Measurements from ENCODE around the gene KRT33B. TPM values are rescaled to one million over a fixed set of nuclear protein-coding genes. Genes with fewer than 3 reads are reported as not detected.

The KRT33B gene
- polyA plus RNA-seq, 1 donor from 2014 or later = not detected

DNA sequence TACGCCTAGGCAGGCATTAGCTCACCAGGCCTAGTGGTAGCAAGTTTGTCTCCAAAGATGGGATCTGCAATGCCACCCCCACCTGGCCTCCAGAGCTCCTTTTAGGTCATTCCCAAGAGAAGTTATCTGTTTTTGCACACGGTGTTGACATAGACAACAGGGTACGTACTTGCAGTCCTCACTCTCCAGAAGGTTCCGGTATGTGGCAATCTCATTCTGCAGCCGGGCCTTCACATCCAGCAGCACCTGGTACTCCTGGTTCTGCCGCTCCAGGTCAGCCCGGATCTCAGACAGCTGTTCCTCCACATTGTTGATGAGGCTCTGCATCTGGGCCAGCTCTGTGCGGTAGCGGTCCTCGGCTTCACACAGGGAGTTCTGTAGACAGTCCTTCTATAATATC, 37.6 kb upstream of the KRT33B start:
- TF ChIP-seq MXI1 (conservative IDR thresholded peaks at IDR 0.05; ENCODE audit: poor library complexity, severe bottlenecking) (no peak), TAF1 (IDR thresholded peaks at IDR 0.05; ENCODE audit: low read depth) (no peak), POLR2AphosphoS5 (IDR thresholded peaks at IDR 0.05) (no peak), EZH2 (IDR thresholded peaks at IDR 0.05; ENCODE audit: borderline replicate concordance, insufficient read depth, low read length, poor library complexity, severe bottlenecking) (no peak), EP300 (conservative IDR thresholded peaks at IDR 0.05; ENCODE audit: poor library complexity, severe bottlenecking) (no peak), SMC3 (conservative IDR thresholded peaks at IDR 0.05; ENCODE audit: poor library complexity) (no peak), RAD21 (conservative IDR thresholded peaks at IDR 0.05) (no peak)
- TF ChIP-seq, protein P1, sequence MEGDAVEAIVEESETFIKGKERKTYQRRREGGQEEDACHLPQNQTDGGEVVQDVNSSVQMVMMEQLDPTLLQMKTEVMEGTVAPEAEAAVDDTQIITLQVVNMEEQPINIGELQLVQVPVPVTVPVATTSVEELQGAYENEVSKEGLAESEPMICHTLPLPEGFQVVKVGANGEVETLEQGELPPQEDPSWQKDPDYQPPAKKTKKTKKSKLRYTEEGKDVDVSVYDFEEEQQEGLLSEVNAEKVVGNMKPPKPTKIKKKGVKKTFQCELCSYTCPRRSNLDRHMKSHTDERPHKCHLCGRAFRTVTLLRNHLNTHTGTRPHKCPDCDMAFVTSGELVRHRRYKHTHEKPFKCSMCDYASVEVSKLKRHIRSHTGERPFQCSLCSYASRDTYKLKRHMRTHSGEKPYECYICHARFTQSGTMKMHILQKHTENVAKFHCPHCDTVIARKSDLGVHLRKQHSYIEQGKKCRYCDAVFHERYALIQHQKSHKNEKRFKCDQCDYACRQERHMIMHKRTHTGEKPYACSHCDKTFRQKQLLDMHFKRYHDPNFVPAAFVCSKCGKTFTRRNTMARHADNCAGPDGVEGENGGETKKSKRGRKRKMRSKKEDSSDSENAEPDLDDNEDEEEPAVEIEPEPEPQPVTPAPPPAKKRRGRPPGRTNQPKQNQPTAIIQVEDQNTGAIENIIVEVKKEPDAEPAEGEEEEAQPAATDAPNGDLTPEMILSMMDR (IDR thresholded peaks at IDR 0.05; ENCODE audit: poor library complexity, severe bottlenecking) = no peak
- TF ChIP-seq, protein P2, sequence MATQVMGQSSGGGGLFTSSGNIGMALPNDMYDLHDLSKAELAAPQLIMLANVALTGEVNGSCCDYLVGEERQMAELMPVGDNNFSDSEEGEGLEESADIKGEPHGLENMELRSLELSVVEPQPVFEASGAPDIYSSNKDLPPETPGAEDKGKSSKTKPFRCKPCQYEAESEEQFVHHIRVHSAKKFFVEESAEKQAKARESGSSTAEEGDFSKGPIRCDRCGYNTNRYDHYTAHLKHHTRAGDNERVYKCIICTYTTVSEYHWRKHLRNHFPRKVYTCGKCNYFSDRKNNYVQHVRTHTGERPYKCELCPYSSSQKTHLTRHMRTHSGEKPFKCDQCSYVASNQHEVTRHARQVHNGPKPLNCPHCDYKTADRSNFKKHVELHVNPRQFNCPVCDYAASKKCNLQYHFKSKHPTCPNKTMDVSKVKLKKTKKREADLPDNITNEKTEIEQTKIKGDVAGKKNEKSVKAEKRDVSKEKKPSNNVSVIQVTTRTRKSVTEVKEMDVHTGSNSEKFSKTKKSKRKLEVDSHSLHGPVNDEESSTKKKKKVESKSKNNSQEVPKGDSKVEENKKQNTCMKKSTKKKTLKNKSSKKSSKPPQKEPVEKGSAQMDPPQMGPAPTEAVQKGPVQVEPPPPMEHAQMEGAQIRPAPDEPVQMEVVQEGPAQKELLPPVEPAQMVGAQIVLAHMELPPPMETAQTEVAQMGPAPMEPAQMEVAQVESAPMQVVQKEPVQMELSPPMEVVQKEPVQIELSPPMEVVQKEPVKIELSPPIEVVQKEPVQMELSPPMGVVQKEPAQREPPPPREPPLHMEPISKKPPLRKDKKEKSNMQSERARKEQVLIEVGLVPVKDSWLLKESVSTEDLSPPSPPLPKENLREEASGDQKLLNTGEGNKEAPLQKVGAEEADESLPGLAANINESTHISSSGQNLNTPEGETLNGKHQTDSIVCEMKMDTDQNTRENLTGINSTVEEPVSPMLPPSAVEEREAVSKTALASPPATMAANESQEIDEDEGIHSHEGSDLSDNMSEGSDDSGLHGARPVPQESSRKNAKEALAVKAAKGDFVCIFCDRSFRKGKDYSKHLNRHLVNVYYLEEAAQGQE (IDR thresholded peaks at IDR 0.05; ENCODE audit: borderline replicate concordance) = no peak
- H3K27ac ChIP-seq (ENCODE audit: low read length) = no peak overlapping the region
- no peaks in the 10 kb centered on the region for H3K36me3 ChIP-seq (ENCODE audit: insufficient read depth, low read length)
- H3F3A ChIP-seq (ENCODE audit: insufficient read depth, low read length, poor library complexity, severe bottlenecking) = no peaks in the 10 kb centered on the region
- no peak overlapping the region for H3K4me2 ChIP-seq (ENCODE audit: low read length)
- no peaks in the 10 kb centered on the region for H3K27me3 ChIP-seq (ENCODE audit: insufficient read depth, low read depth, low read length)
- no peak overlapping the region for H2AFZ ChIP-seq (ENCODE audit: low read depth, low read length)
- no peaks in the 10 kb centered on the region for H4K20me1 ChIP-seq (ENCODE audit: insufficient read depth)
- no peaks in the 10 kb centered on the region for H3K79me2 ChIP-seq (replicated peaks; ENCODE audit: insufficient read depth, low read length)
- H3K9me3 ChIP-seq (ENCODE audit: low read length) = no peaks in the 10 kb centered on the region
- H3K9me2 ChIP-seq (ENCODE audit: insufficient read depth, low read length) = no peaks in the 10 kb centered on the region
- H3K4me3 ChIP-seq (ENCODE audit: low read length) = no peak overlapping the region
- H3K9ac ChIP-seq (ENCODE audit: low read length) = no peak overlapping the region

DNA sequence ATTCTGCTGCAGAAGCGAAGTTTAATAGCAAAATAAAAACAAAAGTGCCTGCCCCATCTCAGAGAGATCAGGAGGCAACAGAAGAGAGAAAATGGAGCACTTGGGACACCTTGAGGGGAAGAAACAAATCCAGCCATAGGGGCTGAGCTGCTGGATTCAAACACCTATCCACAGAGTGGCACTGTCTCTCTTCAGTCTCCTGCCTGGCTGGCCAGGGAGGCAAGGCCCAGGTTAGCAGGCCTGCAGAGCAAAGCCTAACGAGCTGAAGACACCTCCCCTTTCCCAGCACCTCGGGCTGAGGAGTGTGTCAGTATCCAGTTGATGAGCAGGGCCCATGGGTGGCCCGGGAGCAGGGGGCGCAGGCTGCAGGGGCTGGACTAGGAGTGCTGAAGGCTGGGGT, 36.6 kb upstream of the KRT33B start:
- Histone ChIP-seq H3K27me3 (ENCODE audit: insufficient read depth, low read depth, low read length) (no peaks in the 10 kb centered on the region), H3K9me2 (ENCODE audit: insufficient read depth, low read length) (no peaks in the 10 kb centered on the region), H3K9me3 (ENCODE audit: low read length) (no peaks in the 10 kb centered on the region), H2AFZ (ENCODE audit: low read depth, low read length) (no peak overlapping the region), H3K27ac (ENCODE audit: low read length) (no peak overlapping the region), H3K4me3 (ENCODE audit: low read length) (no peak overlapping the region), H3K36me3 (ENCODE audit: insufficient read depth, low read length) (no peaks in the 10 kb centered on the region), H3F3A (ENCODE audit: insufficient read depth, low read length, poor library complexity, severe bottlenecking) (no peaks in the 10 kb centered on the region), H4K20me1 (ENCODE audit: insufficient read depth) (no peaks in the 10 kb centered on the region), H3K4me2 (ENCODE audit: low read length) (no peak overlapping the region), H3K79me2 (replicated peaks; ENCODE audit: insufficient read depth, low read length) (no peaks in the 10 kb centered on the region), H3K9ac (ENCODE audit: low read length) (no peak overlapping the region)
- TF ChIP-seq TAF1 (IDR thresholded peaks at IDR 0.05; ENCODE audit: low read depth) = no peak
- TF ChIP-seq MXI1 (conservative IDR thresholded peaks at IDR 0.05; ENCODE audit: poor library complexity, severe bottlenecking) = no peak
- no peak for TF ChIP-seq POLR2AphosphoS5 (IDR thresholded peaks at IDR 0.05)
- no peak for TF ChIP-seq RAD21 (conservative IDR thresholded peaks at IDR 0.05)
- no peak for TF ChIP-seq SMC3 (conservative IDR thresholded peaks at IDR 0.05; ENCODE audit: poor library complexity)
- TF ChIP-seq EP300 (conservative IDR thresholded peaks at IDR 0.05; ENCODE audit: poor library complexity, severe bottlenecking) = no peak
- TF ChIP-seq, protein P1 (IDR thresholded peaks at IDR 0.05; ENCODE audit: poor library complexity, severe bottlenecking) = no peak
- TF ChIP-seq EZH2 (IDR thresholded peaks at IDR 0.05; ENCODE audit: borderline replicate concordance, insufficient read depth, low read length, poor library complexity, severe bottlenecking) = no peak
- TF ChIP-seq, protein P2 (IDR thresholded peaks at IDR 0.05; ENCODE audit: borderline replicate concordance) = no peak
